Esophagus muscularis mucosa (tissue), 4 donors: ENCODE measurements around the gene NTPCR. TPM values are rescaled to one million over a fixed set of nuclear protein-coding genes. Genes with fewer than 3 reads are reported as not detected.
A peak's percentile ranks its signal among the peaks of the same experiment; 100 is the strongest.

Source experiments
- DNase-seq: peaks from one replicate; pipeline ENCODE4 v3.0.0-alpha.2; 2017; ENCODE audit errors: extremely low spot score
- H3K27ac ChIP-seq, 4 donors: fragments of 200-600 bp; sonication (generic); replicated peaks in 1 of 4; 1 replicate in 3 of 4; 2 replicates in 1 of 4; pipeline ENCODE4 v1.5.1; 2016 to 2019; ENCODE audit warnings: mild to moderate bottlenecking in 1 of 4
- H3K27me3 ChIP-seq, 4 donors: fragments of 200-600 bp; sonication (generic); one replicate each; pipeline versions ENCODE4 v1.5.1 to v1.6.0; 2016 to 2019
- H3K36me3 ChIP-seq, 4 donors: fragments of 200-600 bp; sonication (generic); one replicate each; pipeline ENCODE4 v1.5.1; 2016 to 2019
- H3K4me1 ChIP-seq, 4 donors: fragments of 200-600 bp; sonication (generic); one replicate each; pipeline ENCODE4 v1.5.1; 2016 to 2019
- H3K4me3 ChIP-seq, 4 donors: fragments of 200-600 bp; sonication (generic); 1 replicate in 2 of 4; 2 replicates in 2 of 4; pipeline ENCODE4 v1.5.1; 2016 to 2019; ENCODE audit warnings: mild to moderate bottlenecking in 4 of 4, moderate library complexity in 1 of 4
- H3K9me3 ChIP-seq, 4 donors: fragments of 200-600 bp; sonication (generic); 1 replicate in 3 of 4; 2 replicates in 1 of 4; pipeline ENCODE4 v1.5.1; 2016 to 2019
- CTCF ChIP-seq, 3 experiments: fragments of 200-600 bp in 2 of 3; fragments of 450-650 bp in 1 of 3; sonication (generic) in 2 of 3; IDR thresholded peaks; one replicate each; pipeline ENCODE4 v1.5.1; 2017 to 2019; ENCODE audit warnings: antibody characterized with exemption in 3 of 3, mild to moderate bottlenecking in 2 of 3, moderate library complexity in 1 of 3
- EP300 ChIP-seq: sonication (generic); formaldehyde crosslinking; IDR thresholded peaks from one replicate; pipeline ENCODE4 v1.6.1; 2017; ENCODE audit warnings: antibody characterized with exemption
- POLR2A ChIP-seq: fragments of 450-650 bp; IDR thresholded peaks from one replicate; pipeline ENCODE4 v1.6.1; 2017; ENCODE audit warnings: antibody characterized with exemption, moderate library complexity, mild to moderate bottlenecking, low read depth
- POLR2AphosphoS5 ChIP-seq, 2 donors: sonication (generic); formaldehyde crosslinking; IDR thresholded peaks; one replicate each; pipeline ENCODE4 v1.6.1; 2017; ENCODE audit warnings: antibody characterized with exemption in 2 of 2
- WGBS: methylation state at CpG from one replicate; pipeline ENCODE4 v1.1.5; 2018; 5-methylcytosine and 5-hydroxymethylcytosine counted together
- intact Hi-C: fragments of 100-400 bp; cut with DNase I; formaldehyde crosslinking; loops from one replicate; pipeline ENCODE4 v1.15.1; 2023
- total RNA-seq, 4 donors: library from RNA; depleted of rRNA; stranded (reverse); fragments of >200 nt; gene quantifications; one replicate each; pipeline versions ENCODE4 v1.1.0 to v1.2.1, GENCODE V29; 2016

NTPCR gene
- total RNA-seq, 4 donors from 2014 or later, result 21.7 to 26.6 (median 24.6) TPM

DNA sequence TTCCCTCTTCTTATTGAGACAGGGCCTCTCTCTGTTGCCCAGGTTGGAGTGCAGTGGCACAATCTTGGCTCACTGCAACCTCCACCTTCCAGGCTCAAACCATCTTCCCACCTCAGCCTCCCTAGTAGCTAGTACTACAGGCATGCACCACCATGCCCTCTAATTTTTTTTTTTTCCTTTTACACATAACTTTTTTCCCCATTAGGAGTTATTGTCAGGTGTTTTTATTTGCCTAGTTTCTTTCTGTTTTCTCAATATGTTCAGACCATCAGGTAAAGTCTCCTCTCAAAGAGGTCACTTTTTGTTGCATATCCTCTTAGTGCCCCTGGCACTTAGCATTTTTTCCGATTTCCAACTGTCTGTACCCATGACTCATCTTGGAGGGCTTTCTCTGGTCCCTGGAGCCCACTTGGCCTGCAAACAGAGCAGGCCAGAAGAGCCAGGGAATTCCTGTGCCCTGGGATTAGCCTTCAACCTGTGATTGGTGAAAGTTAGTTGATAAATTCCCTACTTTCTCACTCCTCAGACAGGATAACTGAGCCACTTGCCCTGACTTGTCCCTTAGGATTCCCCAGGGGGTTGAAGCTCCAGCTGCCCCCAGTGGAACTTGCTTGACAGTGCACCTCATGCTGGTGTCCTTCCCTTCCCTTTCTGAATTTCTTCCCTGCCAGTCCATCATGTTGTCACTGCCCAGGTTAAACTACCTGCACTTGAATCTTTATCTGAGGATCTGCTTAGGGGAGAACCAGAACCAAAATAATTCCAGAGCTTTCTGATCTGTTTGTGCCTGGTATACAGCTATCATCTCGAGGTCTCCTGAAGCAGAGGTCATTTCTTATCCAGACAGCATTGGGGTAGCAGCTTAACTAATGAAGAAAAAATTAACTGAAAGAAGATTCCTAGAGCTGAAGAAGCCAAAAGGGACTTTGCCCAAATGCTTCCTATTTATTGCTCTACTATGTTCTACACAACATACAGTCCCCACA is 2.4 kb downstream of the NTPCR start:
- DNase-seq, result no peak
- WGBS, result 83% methylated on average over 2 of the region's 2 CpGs
- H3K4me1 ChIP-seq, result peaks cover 17 to 34% (median 26%) of the 10 kb centered on the region in 4 donors
- peaks cover 0 to 2% (median 0%) of the 10 kb centered on the region in 4 donors for H3K9me3 ChIP-seq
- H3K27me3 ChIP-seq, result no peaks in the 10 kb centered on the region
- no peak overlapping the region for H3K4me3 ChIP-seq
- intact Hi-C loops, result no loop called here
- TF ChIP-seq POLR2A (no peak), EP300 (no peak), CTCF (IDR thresholded peaks at IDR 0.05) (peak; percentile 23 to 64 (median 36)), POLR2AphosphoS5 (IDR thresholded peaks at IDR 0.05) (no peak)
- peaks cover 7 to 19% (median 13%) of the 10 kb centered on the region in 4 donors for H3K36me3 ChIP-seq
- no peak overlapping the region for H3K27ac ChIP-seq

- Histone ChIP-seq H3K4me3 (no peak overlapping the region), H3K27me3 (no peaks in the 10 kb centered on the region), H3K36me3 (peaks cover 16 to 35% (median 25%) of the 10 kb centered on the region in 4 donors), H3K9me3 (peaks cover 0 to 10% (median 3%) of the 10 kb centered on the region in 4 donors), H3K27ac (no peak overlapping the region), H3K4me1 (peaks cover 10 to 29% (median 24%) of the 10 kb centered on the region in 4 donors)
- TF ChIP-seq POLR2AphosphoS5 (IDR thresholded peaks at IDR 0.05) (no peak), POLR2A (no peak), EP300 (no peak), CTCF (IDR thresholded peaks at IDR 0.05) (no peak)
- DNase-seq, result no peak
- WGBS, result 85% methylated on average over 4 of the region's 4 CpGs
- intact Hi-C loops, result no loop called here
These were observed 4.4 kb downstream of the NTPCR start for GRCh38 chr1:232954594-232955365.

DNA sequence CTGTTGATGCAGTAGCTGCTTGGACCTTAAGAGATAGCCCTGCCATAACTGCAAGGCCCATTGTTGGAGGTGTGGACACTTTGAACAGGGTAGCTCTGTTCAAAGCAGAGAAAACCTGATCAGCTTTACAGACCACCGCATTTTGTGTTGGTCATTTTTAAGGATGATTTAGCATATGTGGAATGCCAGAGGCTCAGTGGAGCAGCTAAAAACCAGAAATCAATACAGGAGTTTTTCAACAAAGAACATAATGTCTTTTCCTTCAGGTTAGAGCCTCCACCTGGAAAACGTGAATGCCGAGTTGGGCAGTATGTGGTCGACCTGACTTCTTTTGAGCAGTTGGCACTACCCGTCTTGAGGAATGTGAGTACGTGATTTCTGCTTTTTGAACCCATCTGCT is 5.7 kb downstream of the NTPCR start:
- no peak overlapping the region for H3K4me3 ChIP-seq
- peaks cover 7 to 22% (median 20%) of the 10 kb centered on the region in 4 donors for H3K4me1 ChIP-seq
- H3K27ac ChIP-seq, result no peak overlapping the region
- no peak for TF ChIP-seq POLR2A
- no peak for TF ChIP-seq CTCF (IDR thresholded peaks at IDR 0.05)
- TF ChIP-seq EP300, result no peak
- no peak for TF ChIP-seq POLR2AphosphoS5 (IDR thresholded peaks at IDR 0.05)
- no peak for DNase-seq
- intact Hi-C loops, result no loop called here
- WGBS, result 91% methylated on average over 6 of the region's 6 CpGs
- peaks cover 0 to 10% (median 3%) of the 10 kb centered on the region in 4 donors for H3K9me3 ChIP-seq
- H3K27me3 ChIP-seq, result no peaks in the 10 kb centered on the region
- peaks cover 16 to 42% (median 25%) of the 10 kb centered on the region in 4 donors for H3K36me3 ChIP-seq

DNA sequence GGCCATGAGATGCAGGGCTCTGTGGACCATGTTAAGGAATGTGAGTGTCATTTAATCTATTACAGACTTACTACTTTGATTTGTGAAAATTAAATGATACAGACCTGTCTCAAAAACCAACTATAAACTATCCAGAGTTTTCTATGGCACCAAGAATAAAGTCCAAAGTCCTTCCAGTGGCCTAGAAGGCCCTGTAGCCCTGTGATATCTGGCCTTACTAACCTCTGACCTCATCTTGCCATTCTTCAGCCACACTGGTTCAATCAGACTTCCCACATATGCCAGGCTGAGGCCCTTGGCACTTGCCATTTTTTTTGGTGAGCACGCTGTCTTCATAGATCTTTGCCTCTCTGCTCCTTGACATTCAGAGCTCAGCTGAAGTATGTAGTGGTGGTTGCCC is 7.7 kb downstream of the NTPCR start:
- Histone ChIP-seq H3K4me3 (no peak overlapping the region), H3K27ac (no peak overlapping the region), H3K27me3 (no peaks in the 10 kb centered on the region), H3K9me3 (peaks cover 0 to 10% (median 3%) of the 10 kb centered on the region in 4 donors), H3K4me1 (peaks cover 7 to 15% (median 10%) of the 10 kb centered on the region in 4 donors), H3K36me3 (peaks cover 16 to 42% (median 25%) of the 10 kb centered on the region in 4 donors)
- TF ChIP-seq EP300 (no peak), POLR2AphosphoS5 (IDR thresholded peaks at IDR 0.05) (no peak), CTCF (IDR thresholded peaks at IDR 0.05) (no peak), POLR2A (no peak)
- intact Hi-C loops, result no loop called here
- 94% methylated on average over 1 of the region's 1 CpG for WGBS
- DNase-seq, result no peak
